Measurements from ENCODE around the gene ERO1B. TPM values are rescaled to one million over a fixed set of nuclear protein-coding genes. Genes with fewer than 3 reads are reported as not detected.
"Not testable (repeated sequence)": the region's sequence is repeated elsewhere in the genome, so short reads cannot be mapped to it uniquely, and the experiment has no call there.

The ERO1B gene
- total RNA-seq (2021), result not detected in 2 replicates
- Bru-seq, nascent RNA, result percentile 9 among the genes with signal in this experiment
- BruChase-seq, experiment 1, labeled RNA remaining after a 2-hour chase, result percentile 8 among the genes with signal in this experiment
- percentile 9 among the genes with signal in this experiment for BruChase-seq, experiment 2, labeled RNA remaining after a 6-hour chase
- long read RNA-seq, result 0 reads

- Histone ChIP-seq H3K36me3 (ENCODE audit: low read depth) (no peaks in the 10 kb centered on the region), H3K27ac (no peak within 1 kb of the TSS), H3F3A (ENCODE audit: insufficient read depth, low read depth) (no peaks in the 10 kb centered on the region), H4K20me1 (ENCODE audit: insufficient read depth) (no peaks in the 10 kb centered on the region), H3K4me1 (replicated peaks; ENCODE audit: insufficient read depth) (no peaks in the 10 kb centered on the region), H2AFZ (no peak within 1 kb of the TSS), H3K79me2 (ENCODE audit: low read depth) (no peaks in the 10 kb centered on the region), H3K27me3 (ENCODE audit: insufficient read depth, low read depth) (no peaks in the 10 kb centered on the region), H3K4me2 (no peak within 1 kb of the TSS), H3K4me3 (no peak within 1 kb of the TSS), H3K9me2 (ENCODE audit: insufficient read depth) (no peaks in the 10 kb centered on the region), H3K9me3 (ENCODE audit: insufficient read depth, low read depth) (no peaks in the 10 kb centered on the region)
- POLR2A ChIA-PET (ENCODE audit: unreplicated experiment), result no interaction called here
- BruUV-seq (replicated peaks), result no TSS peak
- intact Hi-C loops (cut with micrococcal nuclease; ENCODE audit: unreplicated experiment), result loop anchor here (5.0 kb wide), 1 partner anchor 250 kb away; no protein-coding TSS in a partner anchor
- CTCF ChIA-PET, result no interaction called here
- DNase-seq, result peak in 1 of 2 experiments; percentile 74
- no peak for TF ChIP-seq EZH2 (IDR thresholded peaks at IDR 0.05; ENCODE audit: low read depth)
- TF ChIP-seq CTCF (conservative IDR thresholded peaks at IDR 0.05), result no peak
Observed at GRCh38 chr1:236281654-236282424, at the start of gene ERO1B. TSS of gene ERO1B (minus strand) at chr1:236281958. CDS start at chr1:236281783, 175 bp downstream.

GRCh38 chr1:236331412-236331811 is 49.7 kb upstream of the ERO1B start:
- POLR2A ChIA-PET (ENCODE audit: unreplicated experiment); intact Hi-C loops (cut with micrococcal nuclease; ENCODE audit: unreplicated experiment); H3K27ac ChIP-seq: not testable (repeated sequence)

GRCh38 chr1:236326432-236326831 is 44.7 kb upstream of the ERO1B start:
- H3K9me2 ChIP-seq (ENCODE audit: insufficient read depth), result no peaks in the 10 kb centered on the region
- no peak overlapping the region for H3K4me2 ChIP-seq
- H3F3A ChIP-seq (ENCODE audit: insufficient read depth, low read depth), result no peaks in the 10 kb centered on the region
- POLR2A ChIA-PET (ENCODE audit: unreplicated experiment), result no interaction called here
- no peak for DNase-seq
- no peak overlapping the region for H2AFZ ChIP-seq
- no peaks in the 10 kb centered on the region for H3K4me1 ChIP-seq (replicated peaks; ENCODE audit: insufficient read depth)
- no peak overlapping the region for H3K4me3 ChIP-seq
- no TSS peak for BruUV-seq (replicated peaks)
- intact Hi-C loops (cut with micrococcal nuclease; ENCODE audit: unreplicated experiment), result no loop called here
- no peaks in the 10 kb centered on the region for H3K79me2 ChIP-seq (ENCODE audit: low read depth)
- H3K27me3 ChIP-seq (ENCODE audit: insufficient read depth, low read depth), result no peaks in the 10 kb centered on the region
- no peak overlapping the region for H3K27ac ChIP-seq
- no peaks in the 10 kb centered on the region for H3K36me3 ChIP-seq (ENCODE audit: low read depth)
- TF ChIP-seq CTCF (conservative IDR thresholded peaks at IDR 0.05) (no peak), EZH2 (IDR thresholded peaks at IDR 0.05; ENCODE audit: low read depth) (no peak)
- H4K20me1 ChIP-seq (ENCODE audit: insufficient read depth), result no peaks in the 10 kb centered on the region
- H3K9me3 ChIP-seq (ENCODE audit: insufficient read depth, low read depth), result peaks cover 13% of the 10 kb centered on the region; the same call in 1 of the 2 replicates
- CTCF ChIA-PET, result no interaction called here

More at GRCh38 chr1:236331412-236331811, 49.7 kb upstream of the ERO1B start:
- CTCF ChIA-PET; H2AFZ ChIP-seq; H3K4me1 ChIP-seq (replicated peaks; ENCODE audit: insufficient read depth); BruUV-seq (replicated peaks); DNase-seq; H3F3A ChIP-seq (ENCODE audit: insufficient read depth, low read depth); H4K20me1 ChIP-seq (ENCODE audit: insufficient read depth); H3K9me3 ChIP-seq (ENCODE audit: insufficient read depth, low read depth); H3K36me3 ChIP-seq (ENCODE audit: low read depth); H3K4me2 ChIP-seq; H3K27me3 ChIP-seq (ENCODE audit: insufficient read depth, low read depth); H3K4me3 ChIP-seq; H3K79me2 ChIP-seq (ENCODE audit: low read depth); H3K9me2 ChIP-seq (ENCODE audit: insufficient read depth): not testable (repeated sequence)
